Measurements from ENCODE around the gene DPRX. TPM values are rescaled to one million over a fixed set of nuclear protein-coding genes. Genes with fewer than 3 reads are reported as not detected.

The DPRX gene, protein sequence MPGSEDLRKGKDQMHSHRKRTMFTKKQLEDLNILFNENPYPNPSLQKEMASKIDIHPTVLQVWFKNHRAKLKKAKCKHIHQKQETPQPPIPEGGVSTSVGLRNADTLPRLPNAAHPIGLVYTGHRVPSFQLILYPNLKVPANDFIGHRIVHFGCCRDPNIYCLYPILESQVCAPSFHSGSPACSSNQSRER
- not detected in 2 replicates for total RNA-seq

DNA sequence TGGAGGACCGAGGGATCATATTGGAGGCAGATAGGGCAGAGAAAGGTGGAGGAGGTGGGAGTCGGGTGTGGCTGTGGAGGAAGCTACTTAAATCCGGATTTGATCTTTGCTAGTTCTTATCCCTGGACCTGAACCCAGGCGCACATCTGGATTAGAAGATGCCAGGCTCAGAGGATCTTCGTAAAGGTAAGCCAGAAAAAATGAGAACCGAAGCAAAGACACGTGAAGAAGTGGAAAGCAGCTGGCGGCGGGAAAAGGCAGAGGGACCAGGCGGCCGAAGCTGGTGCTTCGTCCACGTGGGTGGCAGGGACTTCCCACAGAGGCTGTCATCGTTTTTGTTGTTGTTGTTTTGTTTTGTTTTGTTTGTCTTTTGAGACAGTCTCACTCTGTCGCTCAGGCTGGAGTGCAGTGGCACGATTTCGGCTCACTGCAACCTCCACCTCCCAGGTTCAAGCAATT lies at the start of gene DPRX:
Gene DPRX, plus strand, starts transcription at position 51 of the 459 bp plus-strand sequence. Its CDS starts 108 bp downstream, at position 159.
- Mint-ChIP-seq H3K9me3 (peaks cover 21% of the 10 kb centered on the region), H3K36me3 (ENCODE audit: low read depth) (peaks cover 3% of the 10 kb centered on the region), H3K4me3 (no peak within 1 kb of the TSS), H3K4me1 (no peaks in the 10 kb centered on the region), H3K27ac (no peak within 1 kb of the TSS), H3K27me3 (no peaks in the 10 kb centered on the region)
- intact Hi-C loops (cut with micrococcal nuclease) = no loop called here
- no peak for DNase-seq

DNA sequence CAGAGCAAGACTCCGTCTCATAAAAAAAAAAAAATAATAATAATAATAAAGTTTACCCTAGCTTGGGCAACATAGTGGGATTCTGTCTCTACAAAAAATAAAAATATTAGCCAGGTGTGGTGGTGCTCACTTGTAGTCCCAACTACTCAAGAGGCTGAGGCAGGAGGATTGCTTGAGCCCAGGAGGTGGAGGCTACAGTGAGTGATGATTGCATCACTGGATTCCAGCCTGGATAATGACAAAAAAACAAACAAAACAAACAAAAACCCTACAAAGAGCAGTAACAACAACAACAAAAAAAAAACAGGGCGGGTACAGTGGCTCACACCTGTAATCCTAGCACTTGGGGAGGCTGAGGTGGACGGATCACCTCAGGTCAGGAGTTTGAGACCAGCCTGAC lies 48.6 kb upstream of the DPRX start:
- peaks cover 22% of the 10 kb centered on the region for H3K36me3 Mint-ChIP-seq (ENCODE audit: low read depth)
- H3K27me3 Mint-ChIP-seq = no peaks in the 10 kb centered on the region
- peaks cover 20% of the 10 kb centered on the region for H3K9me3 Mint-ChIP-seq
- H3K4me1 Mint-ChIP-seq = no peaks in the 10 kb centered on the region
- intact Hi-C loops (cut with micrococcal nuclease) = no loop called here
- H3K27ac Mint-ChIP-seq = no peak overlapping the region
- no peak overlapping the region for H3K4me3 Mint-ChIP-seq
- no peak for DNase-seq

DNA sequence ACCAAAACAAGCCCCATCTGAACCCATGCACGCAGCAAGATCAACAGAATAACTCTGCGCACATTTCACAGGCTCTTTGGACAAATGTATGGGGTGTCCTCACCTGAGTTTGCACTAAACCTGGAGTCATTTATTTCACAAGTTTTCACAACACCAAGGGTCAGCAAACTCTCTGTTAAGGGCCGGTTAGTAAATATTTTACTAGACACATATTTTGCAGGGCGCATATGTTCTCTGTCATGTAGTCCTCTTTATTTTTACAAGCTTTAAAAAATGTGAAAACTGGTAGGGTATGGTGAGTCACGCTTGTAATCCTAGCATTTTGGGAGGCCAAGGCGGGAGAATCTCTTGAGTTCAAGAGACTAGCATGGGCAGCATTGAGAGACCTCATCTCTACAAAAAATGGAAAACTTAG lies 45.5 kb upstream of the DPRX start:
- Mint-ChIP-seq H3K9me3 (peaks cover 15% of the 10 kb centered on the region), H3K27me3 (no peaks in the 10 kb centered on the region), H3K4me3 (no peak overlapping the region), H3K4me1 (no peaks in the 10 kb centered on the region), H3K36me3 (ENCODE audit: low read depth) (peaks cover 1% of the 10 kb centered on the region), H3K27ac (no peak overlapping the region)
- DNase-seq = no peak
- intact Hi-C loops (cut with micrococcal nuclease) = no loop called here

DNA sequence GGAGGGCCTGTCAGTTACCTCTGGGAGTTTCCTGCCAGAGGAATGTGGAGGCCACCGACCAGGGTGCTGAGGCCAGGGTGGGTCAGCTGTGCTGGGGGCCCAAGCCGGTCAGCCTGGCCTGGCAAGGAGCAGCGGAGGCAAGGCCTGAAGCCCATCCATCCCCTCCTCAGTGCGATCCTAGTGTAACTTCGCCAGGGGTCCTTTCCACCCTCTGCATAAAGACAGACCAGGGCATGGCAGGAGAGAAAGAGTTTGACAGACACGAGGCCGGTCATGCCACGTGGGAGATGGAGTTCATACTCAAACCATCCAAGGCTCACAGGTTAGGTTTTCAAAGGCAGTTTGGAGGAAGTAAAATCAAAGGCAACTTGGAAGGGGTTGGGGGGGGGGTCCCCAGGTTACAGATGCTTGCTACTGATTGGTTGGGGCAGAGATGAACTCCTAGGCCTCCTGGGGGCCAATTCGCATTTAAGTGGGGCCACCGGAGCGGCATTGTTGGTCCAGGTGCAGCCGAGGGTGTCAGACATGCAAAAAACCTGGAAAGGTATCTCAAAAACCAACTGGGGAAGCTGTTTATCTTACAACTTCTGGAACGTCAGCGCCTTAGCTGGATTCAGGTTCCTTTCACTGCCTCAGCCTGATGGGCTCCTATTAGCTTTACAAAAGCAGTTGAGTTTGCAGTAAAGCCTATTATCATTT lies 36.8 kb upstream of the DPRX start:
- H3K27me3 Mint-ChIP-seq = no peaks in the 10 kb centered on the region
- intact Hi-C loops (cut with micrococcal nuclease) = no loop called here
- H3K4me3 Mint-ChIP-seq = no peak overlapping the region
- no peaks in the 10 kb centered on the region for H3K4me1 Mint-ChIP-seq
- H3K9me3 Mint-ChIP-seq = peaks cover 13% of the 10 kb centered on the region
- no peak overlapping the region for H3K27ac Mint-ChIP-seq
- no peak for DNase-seq
- no peaks in the 10 kb centered on the region for H3K36me3 Mint-ChIP-seq (ENCODE audit: low read depth)

DNA sequence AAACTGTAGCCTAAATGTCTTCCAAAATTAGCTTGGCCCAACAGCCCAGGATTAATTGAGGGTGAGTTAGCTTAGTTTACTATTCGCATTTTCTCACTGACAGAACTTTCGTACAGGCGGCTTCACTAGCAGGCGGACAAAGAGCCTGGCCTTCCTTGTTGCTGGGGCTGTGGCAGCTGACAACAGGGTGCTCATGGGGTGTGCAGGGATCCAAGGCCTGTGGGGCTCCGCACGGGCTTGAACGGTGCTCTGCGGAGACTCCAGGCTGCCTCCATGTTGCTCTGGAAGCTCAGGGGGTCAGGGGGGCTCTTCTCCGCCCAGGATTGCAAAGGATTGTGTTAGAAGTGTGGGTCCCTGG lies 36.3 kb upstream of the DPRX start:
- Mint-ChIP-seq H3K9me3 (peaks cover 13% of the 10 kb centered on the region), H3K36me3 (ENCODE audit: low read depth) (no peaks in the 10 kb centered on the region), H3K4me3 (no peak overlapping the region), H3K4me1 (no peaks in the 10 kb centered on the region), H3K27me3 (no peaks in the 10 kb centered on the region), H3K27ac (no peak overlapping the region)
- intact Hi-C loops (cut with micrococcal nuclease) = no loop called here
- DNase-seq = no peak

DNA sequence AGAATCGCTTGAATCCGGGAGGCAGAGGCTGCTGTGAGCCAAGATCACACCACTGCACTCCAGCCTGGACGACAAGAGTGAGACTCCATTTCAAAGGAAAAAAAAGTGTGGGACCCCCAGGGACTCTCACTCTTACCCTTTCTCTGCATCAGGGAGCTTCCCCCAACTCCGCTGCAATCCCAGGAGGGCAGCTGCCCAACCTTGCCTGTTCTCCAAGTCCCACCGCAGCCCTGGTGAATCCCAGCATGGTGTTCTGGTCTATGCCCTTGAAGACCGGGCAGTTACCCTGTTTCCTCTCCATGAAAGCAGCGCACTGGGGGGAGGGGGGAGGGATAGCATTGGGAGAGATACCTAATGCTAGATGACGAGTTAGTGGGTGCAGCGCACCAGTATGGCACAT lies 35.7 kb upstream of the DPRX start:
- peaks cover 12% of the 10 kb centered on the region for H3K9me3 Mint-ChIP-seq
- H3K36me3 Mint-ChIP-seq (ENCODE audit: low read depth) = no peaks in the 10 kb centered on the region
- H3K27ac Mint-ChIP-seq = no peak overlapping the region
- no peak for DNase-seq
- no peak overlapping the region for H3K4me3 Mint-ChIP-seq
- H3K27me3 Mint-ChIP-seq = no peaks in the 10 kb centered on the region
- intact Hi-C loops (cut with micrococcal nuclease) = no loop called here
- H3K4me1 Mint-ChIP-seq = no peaks in the 10 kb centered on the region

DNA sequence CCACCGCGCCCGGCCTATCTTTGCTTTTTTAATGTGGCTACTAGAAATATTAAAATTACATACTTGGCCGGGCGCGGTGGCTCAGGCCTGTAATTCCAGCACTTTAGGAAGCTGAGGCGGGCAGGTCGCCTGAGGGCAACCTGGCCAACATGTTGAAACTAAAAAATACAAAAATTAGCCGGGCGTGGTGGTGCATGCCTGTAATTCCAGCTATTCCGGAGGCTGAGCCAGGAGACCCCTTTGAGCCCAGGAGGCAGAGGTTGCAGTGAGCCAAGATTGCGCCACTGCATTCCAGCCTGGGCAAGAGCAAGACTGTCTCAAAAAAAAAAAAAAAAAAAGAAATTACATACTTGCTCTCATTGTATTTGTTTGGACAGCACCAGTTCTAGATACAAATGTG lies 34.8 kb upstream of the DPRX start:
- Mint-ChIP-seq H3K27me3 (no peaks in the 10 kb centered on the region), H3K4me3 (no peak overlapping the region), H3K36me3 (ENCODE audit: low read depth) (no peaks in the 10 kb centered on the region), H3K27ac (no peak overlapping the region), H3K9me3 (peaks cover 6% of the 10 kb centered on the region), H3K4me1 (no peaks in the 10 kb centered on the region)
- DNase-seq = no peak
- intact Hi-C loops (cut with micrococcal nuclease) = no loop called here

DNA sequence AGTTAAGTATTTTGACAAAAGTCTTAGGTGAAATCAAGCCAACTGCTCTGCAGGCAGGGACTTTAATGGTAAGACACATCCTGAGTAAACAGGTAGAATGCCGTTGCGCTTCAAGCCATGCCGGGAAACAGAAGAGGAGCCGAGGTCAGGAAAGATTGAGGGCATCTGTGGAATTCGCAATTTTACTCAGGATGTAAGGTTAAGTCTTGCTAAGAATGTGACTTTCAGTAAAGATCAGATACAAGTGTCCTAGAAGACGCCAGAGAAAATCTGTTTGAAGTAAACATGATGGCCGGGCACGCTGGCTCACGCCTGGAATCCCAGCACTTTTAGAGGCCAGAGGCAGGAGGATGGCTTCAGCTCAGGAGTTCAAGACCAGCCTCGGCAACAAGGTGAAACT lies 33.4 kb upstream of the DPRX start:
- Mint-ChIP-seq H3K4me3 (no peak overlapping the region), H3K27me3 (no peaks in the 10 kb centered on the region), H3K4me1 (no peaks in the 10 kb centered on the region), H3K9me3 (peaks cover 11% of the 10 kb centered on the region), H3K36me3 (ENCODE audit: low read depth) (no peaks in the 10 kb centered on the region), H3K27ac (no peak overlapping the region)
- DNase-seq = no peak
- intact Hi-C loops (cut with micrococcal nuclease) = no loop called here

DNA sequence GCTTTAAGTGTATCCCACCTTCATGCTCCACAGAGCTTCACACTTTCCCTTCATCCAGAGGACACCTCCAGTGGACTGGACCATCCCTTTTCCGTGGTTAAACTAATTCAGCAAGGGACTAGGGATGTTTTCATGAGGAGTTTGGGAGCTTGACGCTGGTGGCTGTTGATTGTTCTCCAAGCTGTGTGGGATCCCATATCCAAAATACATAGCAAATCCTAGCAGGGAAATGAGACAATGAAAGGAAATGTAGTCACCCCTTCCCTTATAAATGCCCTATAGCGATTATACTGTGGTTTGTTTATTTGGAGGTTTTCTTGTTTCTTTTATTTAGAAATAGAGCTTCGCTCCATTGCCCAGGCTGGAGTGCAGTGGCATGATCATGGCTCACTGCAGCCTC lies 31.6 kb upstream of the DPRX start:
- Mint-ChIP-seq H3K9me3 (peaks cover 16% of the 10 kb centered on the region), H3K27me3 (no peaks in the 10 kb centered on the region), H3K4me1 (no peaks in the 10 kb centered on the region), H3K36me3 (ENCODE audit: low read depth) (no peaks in the 10 kb centered on the region), H3K27ac (no peak overlapping the region), H3K4me3 (no peak overlapping the region)
- no peak for DNase-seq
- intact Hi-C loops (cut with micrococcal nuclease) = no loop called here

DNA sequence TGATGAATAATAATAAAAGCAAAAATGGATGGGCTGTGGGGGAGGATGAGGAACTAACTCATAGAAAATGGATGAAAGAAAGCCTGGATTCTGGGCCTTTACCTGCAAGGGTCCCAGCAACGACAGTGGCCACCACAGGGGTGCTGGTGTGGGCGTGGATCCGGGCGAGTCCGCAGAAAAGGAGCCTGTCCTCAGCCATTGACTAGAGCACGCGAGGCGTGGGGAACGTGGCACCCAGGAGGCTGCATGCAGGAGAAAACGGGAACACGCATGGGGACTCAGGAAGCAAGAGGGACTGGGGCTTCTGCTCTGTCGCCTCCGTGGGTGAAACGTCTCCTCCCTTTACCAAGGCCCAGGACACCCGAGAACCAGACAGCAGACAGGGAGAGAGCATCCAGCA lies 25.8 kb upstream of the DPRX start:
- no peak for DNase-seq
- intact Hi-C loops (cut with micrococcal nuclease) = no loop called here
- no peaks in the 10 kb centered on the region for H3K36me3 Mint-ChIP-seq (ENCODE audit: low read depth)

DNA sequence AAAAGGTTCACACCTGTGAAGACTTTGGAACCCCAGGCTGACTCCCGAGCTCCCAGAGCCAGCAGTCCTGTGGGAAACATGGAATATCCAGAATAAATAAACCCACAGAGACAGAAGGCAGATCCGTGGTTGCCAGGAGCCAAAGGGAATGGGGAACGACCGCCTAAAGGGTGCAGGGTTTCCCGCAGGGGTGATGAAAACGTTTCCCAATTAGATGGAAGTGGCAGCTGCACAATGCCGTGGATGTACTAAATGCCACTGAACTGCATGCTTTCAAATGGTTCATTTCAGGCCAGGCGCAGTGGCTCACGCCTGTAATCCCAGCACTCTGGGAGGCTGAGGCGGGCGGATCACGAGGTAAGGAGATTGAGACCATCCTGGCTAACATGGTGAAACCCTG lies 23.4 kb upstream of the DPRX start:
- intact Hi-C loops (cut with micrococcal nuclease) = no loop called here
- Mint-ChIP-seq H3K4me3 (no peak overlapping the region), H3K36me3 (ENCODE audit: low read depth) (no peaks in the 10 kb centered on the region), H3K27me3 (no peaks in the 10 kb centered on the region), H3K27ac (no peak overlapping the region), H3K4me1 (no peaks in the 10 kb centered on the region), H3K9me3 (peaks cover 12% of the 10 kb centered on the region)
- DNase-seq = no peak

More for the DNA sequence above, 25.8 kb upstream of the DPRX start:
- no peaks in the 10 kb centered on the region for H3K27me3 Mint-ChIP-seq
- peaks cover 10% of the 10 kb centered on the region for H3K9me3 Mint-ChIP-seq
- H3K4me1 Mint-ChIP-seq = no peaks in the 10 kb centered on the region
- H3K27ac Mint-ChIP-seq = no peak overlapping the region
- H3K4me3 Mint-ChIP-seq = no peak overlapping the region

DNA sequence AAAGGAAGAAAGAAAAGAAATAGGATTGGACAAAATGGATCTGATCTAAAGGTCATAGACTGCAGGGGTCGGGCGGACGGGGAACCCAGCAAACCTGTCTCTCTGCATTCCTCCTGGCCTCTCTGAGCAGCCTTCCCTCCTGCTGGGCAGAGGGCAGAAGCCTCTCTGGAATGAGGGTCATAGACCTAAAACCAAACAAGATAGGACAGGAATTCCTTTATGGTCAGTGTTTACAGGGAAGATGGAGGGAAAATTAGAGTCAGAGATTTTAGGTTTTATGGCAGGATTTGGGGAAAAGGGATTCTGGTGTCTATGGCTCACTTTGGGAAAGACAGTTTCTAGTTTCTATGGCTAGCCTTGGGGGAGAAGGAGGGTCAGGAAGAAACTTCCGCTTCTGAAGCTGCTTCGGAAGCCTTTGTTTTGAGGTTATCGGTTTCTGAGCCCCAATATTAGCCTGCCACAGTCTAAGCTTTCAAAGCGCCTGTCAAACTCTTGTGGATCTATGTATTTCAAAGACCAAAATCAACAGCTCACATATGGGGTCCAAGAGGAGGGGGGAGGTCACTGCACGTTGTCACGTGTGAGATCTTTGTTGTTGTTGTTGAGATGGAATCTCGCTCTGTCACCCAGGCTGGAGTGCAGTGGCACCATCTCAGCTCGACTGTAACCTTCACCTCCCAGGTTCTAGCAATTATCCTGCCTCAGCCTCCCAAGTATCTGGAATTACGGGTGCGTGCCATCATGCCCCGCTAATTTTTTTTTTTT lies 18.9 kb upstream of the DPRX start:
- intact Hi-C loops (cut with micrococcal nuclease) = no loop called here
- peaks cover 6% of the 10 kb centered on the region for H3K9me3 Mint-ChIP-seq
- no peak overlapping the region for H3K27ac Mint-ChIP-seq
- H3K27me3 Mint-ChIP-seq = no peaks in the 10 kb centered on the region
- no peak for DNase-seq
- H3K4me3 Mint-ChIP-seq = no peak overlapping the region
- H3K36me3 Mint-ChIP-seq (ENCODE audit: low read depth) = no peaks in the 10 kb centered on the region
- H3K4me1 Mint-ChIP-seq = no peaks in the 10 kb centered on the region

DNA sequence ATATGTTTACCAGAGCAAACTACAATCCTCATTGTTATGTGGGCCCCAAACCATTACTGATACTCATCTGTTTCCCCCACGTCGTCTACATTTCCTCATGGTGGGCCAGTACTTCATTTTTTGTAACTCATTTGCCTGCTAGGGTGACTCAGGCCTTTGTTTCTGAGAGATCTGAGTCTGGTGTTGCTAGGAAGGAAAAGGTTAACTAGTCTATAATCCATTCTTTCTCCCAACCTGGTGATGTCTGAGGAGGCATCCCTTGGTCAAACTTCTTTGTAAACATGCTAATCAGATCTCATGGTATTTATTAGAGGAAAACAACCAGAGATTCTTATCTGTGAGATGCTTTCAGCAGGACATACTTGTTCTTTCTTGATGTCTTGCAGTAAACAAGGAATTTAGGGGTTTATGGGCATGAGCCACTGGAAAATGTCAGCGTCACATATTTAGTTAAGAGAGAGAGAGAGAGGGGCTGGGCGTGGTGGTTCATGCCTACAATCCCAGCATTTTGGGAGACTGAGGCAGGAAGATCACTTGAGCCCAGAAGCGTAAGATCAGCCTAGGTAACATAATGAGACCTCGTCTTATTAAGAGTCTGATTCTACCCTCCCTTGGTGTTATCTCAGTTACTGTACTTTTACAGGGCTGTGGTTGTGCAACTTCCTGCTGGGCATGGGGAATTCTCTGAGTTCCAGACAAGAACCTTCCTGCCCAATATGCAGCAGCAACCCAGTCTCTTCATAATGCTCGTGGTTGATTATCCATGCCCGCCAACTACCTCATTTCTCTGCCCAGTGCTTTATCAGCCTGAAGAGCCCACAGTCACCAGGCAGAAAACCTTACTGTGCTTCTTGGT lies 9.7 kb upstream of the DPRX start:
- intact Hi-C loops (cut with micrococcal nuclease) = no loop called here
- Mint-ChIP-seq H3K4me3 (no peak overlapping the region), H3K27me3 (no peaks in the 10 kb centered on the region), H3K9me3 (peaks cover 21% of the 10 kb centered on the region), H3K36me3 (ENCODE audit: low read depth) (no peaks in the 10 kb centered on the region), H3K4me1 (no peaks in the 10 kb centered on the region), H3K27ac (no peak overlapping the region)
- no peak for DNase-seq

Data from activated CD4-positive, alpha-beta T cell treated with anti-CD3 and anti-CD28 coated beads, Interleukin-2, amount 10 ng/mL, durations not matched to agents 24 days and 14 days (primary cell).